ENCODE data around the gene DBT.

DBT gene

GRCh38 chr1:100219883-100220282 is 29.8 kb downstream of the DBT start:
- no peak overlapping the region for H3K4me3 ChIP-seq (ENCODE audit: low read depth, low read length)
- no peak overlapping the region for H2AFZ ChIP-seq
- no peaks in the 10 kb centered on the region for H3K4me1 ChIP-seq
- no peak overlapping the region for H3K27ac ChIP-seq
- TF ChIP-seq, protein P1, sequence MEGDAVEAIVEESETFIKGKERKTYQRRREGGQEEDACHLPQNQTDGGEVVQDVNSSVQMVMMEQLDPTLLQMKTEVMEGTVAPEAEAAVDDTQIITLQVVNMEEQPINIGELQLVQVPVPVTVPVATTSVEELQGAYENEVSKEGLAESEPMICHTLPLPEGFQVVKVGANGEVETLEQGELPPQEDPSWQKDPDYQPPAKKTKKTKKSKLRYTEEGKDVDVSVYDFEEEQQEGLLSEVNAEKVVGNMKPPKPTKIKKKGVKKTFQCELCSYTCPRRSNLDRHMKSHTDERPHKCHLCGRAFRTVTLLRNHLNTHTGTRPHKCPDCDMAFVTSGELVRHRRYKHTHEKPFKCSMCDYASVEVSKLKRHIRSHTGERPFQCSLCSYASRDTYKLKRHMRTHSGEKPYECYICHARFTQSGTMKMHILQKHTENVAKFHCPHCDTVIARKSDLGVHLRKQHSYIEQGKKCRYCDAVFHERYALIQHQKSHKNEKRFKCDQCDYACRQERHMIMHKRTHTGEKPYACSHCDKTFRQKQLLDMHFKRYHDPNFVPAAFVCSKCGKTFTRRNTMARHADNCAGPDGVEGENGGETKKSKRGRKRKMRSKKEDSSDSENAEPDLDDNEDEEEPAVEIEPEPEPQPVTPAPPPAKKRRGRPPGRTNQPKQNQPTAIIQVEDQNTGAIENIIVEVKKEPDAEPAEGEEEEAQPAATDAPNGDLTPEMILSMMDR (IDR thresholded peaks at IDR 0.05), result no peak
- no peaks in the 10 kb centered on the region for H3K9me3 ChIP-seq (ENCODE audit: control insufficient read depth, low read length)
- H3K9ac ChIP-seq, result no peak overlapping the region
- no peaks in the 10 kb centered on the region for H3K79me2 ChIP-seq
- no peaks in the 10 kb centered on the region for H3K36me3 ChIP-seq (ENCODE audit: control insufficient read depth, insufficient read depth, low read length)
- no peaks in the 10 kb centered on the region for H3K27me3 ChIP-seq (ENCODE audit: control insufficient read depth, insufficient read depth, low read length)
- H3K4me2 ChIP-seq (ENCODE audit: low read length), result no peak overlapping the region

DNA sequence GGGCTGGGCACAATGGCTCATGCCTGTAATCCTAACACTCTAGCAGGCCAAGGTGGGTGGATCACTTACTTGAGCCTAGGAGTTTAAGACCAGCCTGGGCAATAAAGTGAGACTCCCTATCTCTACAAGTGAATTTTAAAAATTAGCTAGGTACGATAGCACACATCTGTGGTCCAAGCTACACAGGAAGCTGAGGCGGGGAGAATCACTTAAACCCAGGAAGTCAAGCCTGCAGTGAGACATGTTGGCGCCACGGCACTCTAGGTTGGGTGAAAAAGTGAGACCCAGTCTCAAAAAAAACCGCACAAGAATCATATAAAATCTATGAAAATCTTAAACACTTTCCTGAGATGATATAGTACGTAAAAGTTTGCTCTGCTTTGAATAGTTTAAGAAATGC is 30.2 kb downstream of the DBT start:
- Histone ChIP-seq H3K4me3 (ENCODE audit: low read depth, low read length) (no peak overlapping the region), H3K9me3 (ENCODE audit: control insufficient read depth, low read length) (no peaks in the 10 kb centered on the region), H3K4me2 (ENCODE audit: low read length) (no peak overlapping the region), H3K27me3 (ENCODE audit: control insufficient read depth, insufficient read depth, low read length) (no peaks in the 10 kb centered on the region), H2AFZ (no peak overlapping the region), H3K27ac (no peak overlapping the region), H3K4me1 (no peaks in the 10 kb centered on the region), H3K9ac (no peak overlapping the region), H3K79me2 (no peaks in the 10 kb centered on the region), H3K36me3 (ENCODE audit: control insufficient read depth, insufficient read depth, low read length) (no peaks in the 10 kb centered on the region)
- TF ChIP-seq, protein P1 (IDR thresholded peaks at IDR 0.05), result no peak

- Histone ChIP-seq H3K9me3 (ENCODE audit: control insufficient read depth, low read length) (no peaks in the 10 kb centered on the region), H3K27me3 (ENCODE audit: control insufficient read depth, insufficient read depth, low read length) (no peaks in the 10 kb centered on the region), H3K36me3 (ENCODE audit: control insufficient read depth, insufficient read depth, low read length) (no peaks in the 10 kb centered on the region), H3K4me2 (ENCODE audit: low read length) (no peak overlapping the region), H3K4me3 (ENCODE audit: low read depth, low read length) (no peak overlapping the region), H3K9ac (no peak overlapping the region), H3K79me2 (no peaks in the 10 kb centered on the region), H2AFZ (no peak overlapping the region), H3K27ac (no peak overlapping the region), H3K4me1 (no peaks in the 10 kb centered on the region)
- TF ChIP-seq, protein P1 (IDR thresholded peaks at IDR 0.05), result no peak
Observed at GRCh38 chr1:100217834-100218233, 31.8 kb downstream of the DBT start.

GRCh38 chr1:100215101-100215500 is 34.5 kb downstream of the DBT start:
- Histone ChIP-seq H3K4me1 (no peaks in the 10 kb centered on the region), H3K27me3 (ENCODE audit: control insufficient read depth, insufficient read depth, low read length) (no peaks in the 10 kb centered on the region), H3K4me2 (ENCODE audit: low read length) (no peak overlapping the region), H3K27ac (no peak overlapping the region), H2AFZ (no peak overlapping the region), H3K79me2 (no peaks in the 10 kb centered on the region), H3K9me3 (ENCODE audit: control insufficient read depth, low read length) (no peaks in the 10 kb centered on the region), H3K36me3 (ENCODE audit: control insufficient read depth, insufficient read depth, low read length) (no peaks in the 10 kb centered on the region), H3K4me3 (ENCODE audit: low read depth, low read length) (no peak overlapping the region), H3K9ac (no peak overlapping the region)
- TF ChIP-seq, protein P1 (IDR thresholded peaks at IDR 0.05), result no peak

GRCh38 chr1:100213141-100213540 is 36.5 kb downstream of the DBT start:
- H3K27me3 ChIP-seq (ENCODE audit: control insufficient read depth, insufficient read depth, low read length), result no peaks in the 10 kb centered on the region
- no peak overlapping the region for H3K4me3 ChIP-seq (ENCODE audit: low read depth, low read length)
- no peaks in the 10 kb centered on the region for H3K4me1 ChIP-seq
- no peak overlapping the region for H3K27ac ChIP-seq
- TF ChIP-seq, protein P1 (IDR thresholded peaks at IDR 0.05), result no peak
- no peak overlapping the region for H2AFZ ChIP-seq
- no peaks in the 10 kb centered on the region for H3K9me3 ChIP-seq (ENCODE audit: control insufficient read depth, low read length)
- H3K9ac ChIP-seq, result no peak overlapping the region
- H3K4me2 ChIP-seq (ENCODE audit: low read length), result no peak overlapping the region
- no peaks in the 10 kb centered on the region for H3K79me2 ChIP-seq
- no peaks in the 10 kb centered on the region for H3K36me3 ChIP-seq (ENCODE audit: control insufficient read depth, insufficient read depth, low read length)

Data from parathyroid adenoma (tissue), 2 donors.